Nephron progenitor cell (in vitro differentiated cells): ENCODE measurements around the gene KIF2A.

Experiments
- DNase-seq: peaks from one replicate; pipeline ENCODE4 v3.0.0; 2021
- H3K27ac Mint-ChIP-seq: 2 replicates; pipeline ENCODE4 v1.8.0; 2021; ENCODE audit warnings: mild to moderate bottlenecking, moderate library complexity, mixed read lengths
- H3K27me3 Mint-ChIP-seq: 2 replicates; pipeline ENCODE4 v1.8.0; 2021; ENCODE audit warnings: mild to moderate bottlenecking, low read depth, mixed read lengths; ENCODE audit not compliant: poor library complexity
- H3K36me3 Mint-ChIP-seq: 2 replicates; pipeline ENCODE4 v1.8.0; 2021; ENCODE audit warnings: low read depth, mixed read lengths
- H3K4me1 Mint-ChIP-seq: 2 replicates; pipeline ENCODE4 v1.8.0; 2021; ENCODE audit warnings: mixed read lengths
- H3K4me3 Mint-ChIP-seq: 2 replicates; pipeline ENCODE4 v1.8.0; 2021; ENCODE audit warnings: mild to moderate bottlenecking, moderate library complexity, mixed read lengths
- H3K9me3 Mint-ChIP-seq: 2 replicates; pipeline ENCODE4 v1.8.0; 2021; ENCODE audit warnings: mild to moderate bottlenecking, moderate library complexity, mixed read lengths
- TF ChIP-seq, protein P1 (sequence below): fragments of 200-600 bp; sonication (generic); IDR thresholded peaks from 2 replicates; pipeline ENCODE4 v1.5.0; 2021; ENCODE audit warnings: antibody characterized with exemption

KIF2A gene

DNA sequence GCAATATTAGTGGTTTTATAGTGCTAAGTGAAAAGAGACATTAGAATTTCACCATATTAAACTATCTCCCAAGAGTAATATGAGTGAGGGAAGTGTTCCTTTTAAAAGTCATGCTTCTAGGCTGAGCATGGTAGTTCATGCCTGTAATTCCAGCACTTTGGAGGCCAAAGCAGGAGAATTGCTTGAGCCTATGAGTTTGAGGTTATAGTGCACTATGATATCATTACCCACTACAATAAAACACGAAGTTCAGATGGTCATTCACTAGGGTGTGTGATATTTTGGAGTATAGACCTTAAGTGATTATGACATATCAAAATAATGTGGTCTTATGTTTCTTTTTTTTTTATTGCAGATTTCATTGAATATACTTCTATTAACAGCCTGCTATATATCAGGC, 6.7 kb downstream of the KIF2A start:
- H3K4me1 Mint-ChIP-seq: peaks cover 47% of the 10 kb centered on the region
- H3K27me3 Mint-ChIP-seq: no peaks in the 10 kb centered on the region
- no peak for DNase-seq
- no peaks in the 10 kb centered on the region for H3K9me3 Mint-ChIP-seq
- no peak overlapping the region for H3K27ac Mint-ChIP-seq
- peaks cover 27% of the 10 kb centered on the region for H3K36me3 Mint-ChIP-seq
- TF ChIP-seq, protein P1, sequence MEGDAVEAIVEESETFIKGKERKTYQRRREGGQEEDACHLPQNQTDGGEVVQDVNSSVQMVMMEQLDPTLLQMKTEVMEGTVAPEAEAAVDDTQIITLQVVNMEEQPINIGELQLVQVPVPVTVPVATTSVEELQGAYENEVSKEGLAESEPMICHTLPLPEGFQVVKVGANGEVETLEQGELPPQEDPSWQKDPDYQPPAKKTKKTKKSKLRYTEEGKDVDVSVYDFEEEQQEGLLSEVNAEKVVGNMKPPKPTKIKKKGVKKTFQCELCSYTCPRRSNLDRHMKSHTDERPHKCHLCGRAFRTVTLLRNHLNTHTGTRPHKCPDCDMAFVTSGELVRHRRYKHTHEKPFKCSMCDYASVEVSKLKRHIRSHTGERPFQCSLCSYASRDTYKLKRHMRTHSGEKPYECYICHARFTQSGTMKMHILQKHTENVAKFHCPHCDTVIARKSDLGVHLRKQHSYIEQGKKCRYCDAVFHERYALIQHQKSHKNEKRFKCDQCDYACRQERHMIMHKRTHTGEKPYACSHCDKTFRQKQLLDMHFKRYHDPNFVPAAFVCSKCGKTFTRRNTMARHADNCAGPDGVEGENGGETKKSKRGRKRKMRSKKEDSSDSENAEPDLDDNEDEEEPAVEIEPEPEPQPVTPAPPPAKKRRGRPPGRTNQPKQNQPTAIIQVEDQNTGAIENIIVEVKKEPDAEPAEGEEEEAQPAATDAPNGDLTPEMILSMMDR: no peak
- H3K4me3 Mint-ChIP-seq: no peak overlapping the region

DNA sequence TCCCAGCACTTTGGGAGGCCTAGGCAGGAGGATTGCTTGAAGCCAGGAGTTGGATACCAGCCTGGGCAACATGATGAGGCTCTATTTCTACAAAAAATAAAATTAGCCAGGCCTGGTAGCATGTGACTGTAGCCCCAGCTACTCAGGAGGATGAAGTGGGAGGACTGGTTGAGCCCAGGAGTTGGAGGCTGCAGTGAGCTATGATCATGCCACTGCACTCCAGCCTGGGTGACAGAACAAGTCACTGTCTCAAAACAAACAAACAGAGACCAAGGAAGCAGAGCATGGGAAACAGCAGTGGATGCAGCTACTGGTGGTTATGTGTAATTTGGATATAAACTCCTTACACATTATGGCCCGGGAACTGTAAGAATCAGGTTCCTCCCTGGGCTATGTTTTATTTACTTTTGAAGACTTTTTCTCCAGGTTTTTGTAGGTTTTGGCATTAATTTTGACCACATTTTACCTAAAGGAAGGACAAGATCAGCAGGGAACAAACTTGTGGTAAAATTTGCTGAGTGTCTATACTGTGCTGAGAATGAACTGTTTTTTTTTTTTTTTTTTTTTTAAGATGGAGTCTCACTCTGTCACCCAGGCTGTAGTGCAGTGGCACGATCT, 8.3 kb downstream of the KIF2A start:
- Mint-ChIP-seq H3K27me3 (no peaks in the 10 kb centered on the region), H3K27ac (peak overlapping the region; percentile 80), H3K9me3 (no peaks in the 10 kb centered on the region), H3K4me3 (no peak overlapping the region), H3K36me3 (peaks cover 16% of the 10 kb centered on the region), H3K4me1 (peaks cover 42% of the 10 kb centered on the region)
- no peak for DNase-seq
- TF ChIP-seq, protein P1: no peak

DNA sequence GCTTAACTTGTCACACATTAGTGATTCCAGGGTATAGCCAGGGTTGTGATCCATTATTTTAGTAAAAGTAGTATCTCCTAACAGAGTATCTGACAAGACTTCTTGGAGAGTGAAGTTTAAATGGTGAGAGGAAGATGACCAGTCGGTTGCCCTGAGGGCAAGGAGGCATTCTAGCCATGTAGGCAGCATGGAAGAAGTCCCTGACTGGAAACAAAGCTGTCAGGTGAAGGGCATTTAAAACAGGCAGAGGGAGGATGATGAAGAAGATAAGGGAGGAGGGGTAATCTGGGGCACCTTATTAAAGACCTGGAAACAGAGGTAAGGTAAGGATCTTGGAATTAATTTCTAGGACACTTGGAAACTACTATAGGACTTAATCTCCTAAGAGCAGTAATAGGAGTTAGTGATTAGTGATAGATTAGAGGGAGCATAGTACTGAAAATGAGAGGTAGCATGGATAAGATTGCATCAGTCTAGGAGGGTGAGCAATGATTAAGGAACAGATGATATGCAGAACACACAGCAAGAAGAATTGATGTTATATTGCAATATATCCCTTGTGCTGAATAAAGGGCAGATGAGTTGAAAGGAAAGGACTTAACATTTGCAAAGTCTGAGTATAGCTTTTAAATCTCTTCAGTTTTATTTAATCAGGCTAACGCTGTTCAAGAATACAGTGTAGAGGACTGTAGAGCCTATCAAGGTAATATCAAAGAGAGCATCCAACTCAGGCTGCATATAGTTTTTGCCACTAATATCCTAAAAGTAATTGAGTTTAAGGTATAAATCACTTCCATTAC, 9.6 kb downstream of the KIF2A start:
- Mint-ChIP-seq H3K4me1 (peaks cover 35% of the 10 kb centered on the region), H3K27ac (peak overlapping the region; percentile 11), H3K9me3 (no peaks in the 10 kb centered on the region), H3K36me3 (peaks cover 5% of the 10 kb centered on the region), H3K27me3 (no peaks in the 10 kb centered on the region), H3K4me3 (no peak overlapping the region)
- DNase-seq: no peak
- TF ChIP-seq, protein P1: no peak

DNA sequence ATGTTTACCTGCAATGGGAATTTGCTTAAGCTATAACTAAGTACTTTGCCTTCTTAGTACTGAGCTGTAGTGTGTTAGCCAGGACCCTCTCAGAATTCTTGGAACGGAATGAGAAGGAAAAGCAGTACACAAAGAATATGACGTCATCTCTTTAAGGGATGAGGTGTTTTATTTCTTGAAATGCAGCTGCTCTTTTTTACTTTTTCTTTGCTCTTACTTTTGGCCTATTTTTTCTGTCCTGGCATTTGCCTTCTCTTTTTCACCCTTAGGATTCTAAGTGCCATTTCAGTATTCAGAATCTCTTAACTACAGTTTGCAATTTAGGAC, 10.1 kb downstream of the KIF2A start:
- DNase-seq: no peak
- no peaks in the 10 kb centered on the region for H3K27me3 Mint-ChIP-seq
- peaks cover 29% of the 10 kb centered on the region for H3K4me1 Mint-ChIP-seq
- no peak overlapping the region for H3K27ac Mint-ChIP-seq
- TF ChIP-seq, protein P1: no peak
- H3K9me3 Mint-ChIP-seq: no peaks in the 10 kb centered on the region
- H3K36me3 Mint-ChIP-seq: peaks cover 5% of the 10 kb centered on the region
- H3K4me3 Mint-ChIP-seq: no peak overlapping the region

DNA sequence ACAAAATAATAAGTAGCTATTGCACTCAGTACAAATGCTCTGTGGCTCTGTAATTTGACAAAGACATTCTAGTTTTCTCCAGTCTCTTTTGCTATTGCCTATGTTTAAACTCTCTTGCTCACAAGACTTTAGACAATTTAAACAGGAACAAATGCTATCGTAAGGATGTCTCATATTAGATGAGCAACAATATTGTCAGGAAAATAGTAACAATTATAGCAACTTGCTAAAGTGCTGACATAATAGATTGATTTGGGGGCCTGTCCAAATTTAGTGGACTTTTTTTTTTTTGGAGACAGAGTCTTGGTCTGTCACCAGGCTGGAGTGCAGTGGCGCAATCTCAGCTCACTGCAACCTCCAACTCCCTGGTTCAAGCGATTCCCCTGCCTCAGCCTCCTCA, 11.8 kb downstream of the KIF2A start:
- Mint-ChIP-seq H3K27ac (peak overlapping the region; percentile 53), H3K9me3 (no peaks in the 10 kb centered on the region), H3K4me1 (peaks cover 29% of the 10 kb centered on the region), H3K36me3 (peaks cover 18% of the 10 kb centered on the region), H3K4me3 (no peak overlapping the region), H3K27me3 (peaks cover 3% of the 10 kb centered on the region)
- TF ChIP-seq, protein P1: no peak
- DNase-seq: no peak

DNA sequence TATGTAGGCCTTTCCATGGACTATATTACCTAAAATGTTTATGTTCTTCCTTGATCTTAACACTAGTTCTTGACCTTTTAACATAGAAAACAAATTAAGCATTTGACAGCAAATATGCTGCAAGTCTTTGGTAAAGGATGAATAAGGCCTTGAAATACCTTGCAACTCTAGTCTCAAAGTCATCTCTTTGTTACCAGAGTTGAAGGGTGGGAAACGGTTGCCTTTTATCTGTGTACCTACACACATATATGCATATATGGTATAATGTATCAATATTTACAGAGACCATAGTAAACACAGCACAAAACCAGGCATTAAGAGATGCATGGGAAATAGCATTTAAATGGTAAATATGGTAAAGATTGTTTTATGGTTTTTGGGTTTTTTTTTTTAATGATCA, 16.5 kb downstream of the KIF2A start:
- Mint-ChIP-seq H3K36me3 (peaks cover 45% of the 10 kb centered on the region), H3K4me1 (peaks cover 41% of the 10 kb centered on the region), H3K4me3 (no peak overlapping the region), H3K27ac (no peak overlapping the region), H3K9me3 (no peaks in the 10 kb centered on the region), H3K27me3 (peaks cover 3% of the 10 kb centered on the region)
- DNase-seq: no peak
- TF ChIP-seq, protein P1: no peak
